K562 (cell line): Measurements from ENCODE around the gene TMEM30A. TPM values are rescaled to one million over a fixed set of nuclear protein-coding genes. Genes with fewer than 3 reads are reported as not detected.

Source experiments
- ATAC-seq: fragments of 200-7000 bp; cut with Tn5 transposase; 3 replicates; pipeline ENCODE4 v1.9.1; 2020; ENCODE audit warnings: moderate library complexity
- BruUV-seq: library from RNA; stranded (reverse); fragments of 400-500 nt; replicated peaks from 2 replicates; lab custom pipeline; 2021; lab: Mats Ljungman, UMichigan
- CTCF ChIA-PET: fragments of 300-600 bp; formaldehyde crosslinking; extraction: SDS; loops from one replicate; lab custom pipeline; 2021; ENCODE audit warnings: low intra/inter-chr PET ratio; lab: Yijun Ruan, JAX
- POLR2A ChIA-PET: fragments of 300-600, 350-650 bp; sonication (Branson Sonifier 250); formaldehyde crosslinking; extraction: SDS; loops from one replicate; lab custom pipeline; 2021; ENCODE audit warnings: antibody characterized with exemption, inconsistent platforms; lab: Yijun Ruan, JAX
- DNase-seq, 4 experiments: peaks; one replicate each; pipeline versions ENCODE4 v3.0.0 to v3.0.0-alpha.2; 2011 to 2018; ENCODE audit warnings: low spot score in 3 of 4, mixed read lengths in 3 of 4; ENCODE audit errors: extremely low read depth in 1 of 4
- FAIRE-seq: peaks from 2 replicates; lab custom pipeline; 2011; peaks lifted over from hg19 to GRCh38; lab: Jason Lieb, UNC
- H2AFZ ChIP-seq: 2 replicates; pipeline ENCODE4 v1.6.0; 2011; ENCODE audit warnings: low read depth, low read length, control low read depth, inconsistent platforms
- H3K27ac ChIP-seq: fragments of 200-600 bp; 3 replicates; pipeline ENCODE4 v1.8.0; 2011; ENCODE audit warnings: low read depth, mild to moderate bottlenecking, control low read depth, inconsistent platforms, low read length, moderate library complexity, mixed read lengths; ENCODE audit errors: extremely low read depth
- H3K27me3 ChIP-seq, 2 experiments: fragments of 300-600 bp in 1 of 2; 2 replicates in 1 of 2; 3 replicates in 1 of 2; pipeline versions ENCODE4 v1.6.0 to v1.8.0; 2011; ENCODE audit warnings: inconsistent platforms in 2 of 2, low read length in 2 of 2, mild to moderate bottlenecking in 1 of 2, mixed read lengths in 1 of 2, moderate library complexity in 1 of 2; ENCODE audit not compliant: control insufficient read depth in 2 of 2, insufficient read depth in 2 of 2
- H3K36me3 ChIP-seq: fragments of 300-600 bp; 3 replicates; pipeline ENCODE4 v1.8.0; 2011; ENCODE audit warnings: mild to moderate bottlenecking, low read length, inconsistent platforms; ENCODE audit not compliant: control insufficient read depth, insufficient read depth
- H3K4me1 ChIP-seq, 2 experiments: fragments of 200-600 bp in 1 of 2; replicated peaks in 1 of 2; 2 replicates in 1 of 2; 3 replicates in 1 of 2; pipeline versions ENCODE4 v1.5.1 to v1.8.0; 2011; ENCODE audit warnings: inconsistent platforms in 2 of 2, low read length in 2 of 2, mild to moderate bottlenecking in 1 of 2, mixed read lengths in 1 of 2, moderate library complexity in 1 of 2; ENCODE audit not compliant: control insufficient read depth in 2 of 2, insufficient read depth in 2 of 2
- H3K4me2 ChIP-seq: 2 replicates; pipeline ENCODE4 v1.6.1; 2011; ENCODE audit warnings: low read length, control low read depth, inconsistent platforms, mixed read lengths; ENCODE audit not compliant: insufficient read depth
- H3K4me3 ChIP-seq: fragments of 200-600 bp; sonication (generic), shearing (Covaris generic); 2 replicates; pipeline ENCODE4 v1.5.1; 2016; ENCODE audit warnings: control low read depth, inconsistent platforms
- H3K79me2 ChIP-seq: fragments of 200-600 bp; 3 replicates; pipeline ENCODE4 v1.8.0; 2011; ENCODE audit warnings: low read length, inconsistent platforms; ENCODE audit not compliant: control insufficient read depth, insufficient read depth
- H3K9ac ChIP-seq, 2 experiments: 2 replicates each; pipeline versions ENCODE4 v1.6.0 to v1.6.1; 2011; ENCODE audit warnings: low read depth in 2 of 2, low read length in 2 of 2, control low read depth in 1 of 2, inconsistent platforms in 1 of 2, mild to moderate bottlenecking in 1 of 2, mixed read lengths in 1 of 2; ENCODE audit not compliant: insufficient read depth in 1 of 2
- H3K9me1 ChIP-seq: one replicate; pipeline ENCODE4 v1.6.0; 2011; ENCODE audit warnings: inconsistent platforms, mild to moderate bottlenecking, low read length, moderate library complexity; ENCODE audit not compliant: control insufficient read depth, insufficient read depth
- H3K9me3 ChIP-seq: replicated peaks from 2 replicates; pipeline ENCODE4 v1.5.1; 2011; ENCODE audit warnings: low read depth, low read length, inconsistent platforms; ENCODE audit not compliant: control insufficient read depth, insufficient read depth
- H4K20me1 ChIP-seq: replicated peaks from 2 replicates; pipeline ENCODE4 v1.6.1; 2011; ENCODE audit warnings: low read length, inconsistent platforms, mixed read lengths; ENCODE audit not compliant: control insufficient read depth, insufficient read depth
- ATF7 ChIP-seq: fragments of 450-650 bp; IDR thresholded peaks from 2 replicates; pipeline ENCODE4 v1.7.1; 2014; ENCODE audit warnings: mild to moderate bottlenecking, moderate library complexity
- C11orf30 ChIP-seq: fragments of 450-650 bp; IDR thresholded peaks from 2 replicates; pipeline ENCODE4 v1.6.1; 2016; ENCODE audit warnings: low read depth, mild to moderate bottlenecking
- EHMT2 ChIP-seq: fragments of 450-650 bp; IDR thresholded peaks from 2 replicates; pipeline ENCODE4 v1.6.1; 2018; ENCODE audit warnings: antibody characterized with exemption
- MAFG ChIP-seq: fragments of 450-650 bp; conservative IDR thresholded peaks from 2 replicates; pipeline ENCODE4 v1.6.1; 2016; ENCODE audit warnings: missing genetic modification characterization, missing compliant biosample characterization
- MIER1 ChIP-seq: fragments of 450-650 bp; IDR thresholded peaks from 2 replicates; pipeline ENCODE4 v1.6.1; 2016; ENCODE audit warnings: antibody characterized with exemption, mild to moderate bottlenecking, low read depth
- NCOA6 ChIP-seq: fragments of 450-650 bp; IDR thresholded peaks from 2 replicates; pipeline ENCODE4 v1.6.1; 2017; ENCODE audit warnings: mild to moderate bottlenecking
- PHF8 ChIP-seq: fragments of 200-600 bp; sonication (generic); IDR thresholded peaks from 2 replicates; pipeline ENCODE4 v1.6.1; 2012; ENCODE audit warnings: mixed run types, mild to moderate bottlenecking, inconsistent platforms, low read length, moderate library complexity, borderline replicate concordance
- PTRF ChIP-seq: fragments of 450-650 bp; IDR thresholded peaks from 2 replicates; pipeline ENCODE4 v1.6.1; 2016; ENCODE audit warnings: mild to moderate bottlenecking, missing genetic modification characterization, missing compliant biosample characterization
- PTTG1 ChIP-seq: fragments of 450-650 bp; IDR thresholded peaks from 2 replicates; pipeline ENCODE4 v1.6.1; 2016; ENCODE audit warnings: low read depth, mild to moderate bottlenecking, missing genetic modification characterization, missing compliant biosample characterization
- RAD21 ChIP-seq, 2 experiments: fragments of 250-450 bp in 1 of 2; fragments of 450-650 bp in 1 of 2; sonication (Bioruptor Pico) in 1 of 2; formaldehyde crosslinking in 1 of 2; IDR thresholded peaks in 1 of 2; conservative IDR thresholded peaks in 1 of 2; 2 replicates each; pipeline versions ENCODE4 v1.4.0 to v1.8.0; 2020 to 2022; ENCODE audit warnings: mild to moderate bottlenecking in 2 of 2, moderate library complexity in 1 of 2
- SIN3A ChIP-seq, 2 experiments: fragments of 150-350 bp in 1 of 2; IDR thresholded peaks; 2 replicates each; pipeline ENCODE4 v1.6.1; 2011 to 2016; ENCODE audit warnings: borderline replicate concordance in 2 of 2, low read depth in 2 of 2, low read length in 2 of 2, mild to moderate bottlenecking in 2 of 2, moderate library complexity in 2 of 2; ENCODE audit not compliant: control insufficient read depth in 1 of 2
- ZNF41 ChIP-seq: fragments of 250-450 bp; sonication (Bioruptor Pico); conservative IDR thresholded peaks from 2 replicates; pipeline ENCODE4 v1.4.0; 2020; ENCODE audit warnings: mild to moderate bottlenecking
- ZNF444 ChIP-seq: fragments of 250-450 bp; sonication (Bioruptor Pico); IDR thresholded peaks from 2 replicates; pipeline ENCODE4 v1.4.0; 2020; ENCODE audit warnings: mild to moderate bottlenecking, moderate library complexity
- WGBS: fragments of 100-300 bp; shearing (Covaris generic); methylation state at CpG from one replicate; pipeline ENCODE4 v1.1.6; 2016; ENCODE audit warnings: low coverage, mixed read lengths; ENCODE audit not compliant: insufficient coverage; ENCODE audit errors: missing lambda C conversion rate; 5-methylcytosine and 5-hydroxymethylcytosine counted together
- in situ Hi-C: fragments of 300-500 bp; cut with MboI; formaldehyde crosslinking; loops from 4 replicates; pipeline ENCODE4 v1.15.0; 2018; ENCODE audit warnings: inconsistent platforms, mixed read lengths
- intact Hi-C: fragments of 100-400 bp; cut with micrococcal nuclease; formaldehyde crosslinking; loops from 2 replicates; pipeline ENCODE4 v1.14.2; 2022
- polyA plus RNA-seq, 8 experiments: library from polyadenylated mRNA; depleted of rRNA in 4 of 8; stranded (reverse) in 5 of 8; unstranded in 3 of 8; fragments of >200 nt; fragmentation: Nextera tagmentation in 2 of 8; fragmentation: Illumina TruSeq in 1 of 8; extraction: Ambion mirVana in 2 of 8; extraction: Trizol in 1 of 8; gene quantifications; 2 replicates each; pipeline versions ENCODE4 v1.2.1 to v1.2.3, GENCODE V29; 2011 to 2014; ENCODE audit warnings: inconsistent platforms in 1 of 8, missing spikeins in 1 of 8
- total RNA-seq, 7 experiments: library from RNA; depleted of rRNA in 6 of 7; stranded (reverse); fragments of >200 nt in 6 of 7; fragmentation: Illumina TruSeq in 2 of 7; extraction: Trizol in 2 of 7; gene quantifications; 2 replicates each; pipeline versions ENCODE4 v1.2.1 to v1.2.3, GENCODE V29; 2011 to 2021; ENCODE audit warnings: low replicate concordance in 1 of 7
- TF ChIP-seq, protein P1 (sequence below): conservative IDR thresholded peaks from 2 replicates; pipeline ENCODE4 v1.6.1; 2011; ENCODE audit warnings: low read depth, mild to moderate bottlenecking, low read length; ENCODE audit not compliant: control insufficient read depth
- TF ChIP-seq, protein P2 (sequence below): fragments of 450-650 bp; IDR thresholded peaks from 2 replicates; pipeline ENCODE4 v1.7.0; 2016; ENCODE audit warnings: borderline replicate concordance
- TF ChIP-seq, protein P3 (sequence below): fragments of 450-650 bp; IDR thresholded peaks from 2 replicates; pipeline ENCODE4 v1.6.1; 2016; ENCODE audit warnings: borderline replicate concordance

TMEM30A gene
- total and polyA plus RNA-seq, 9 of the 15 experiments (the other 6 are each of a cell fraction or from before 2014, with no cell fraction given) = 6.5 to 31.2 (median 16.3) TPM

DNA sequence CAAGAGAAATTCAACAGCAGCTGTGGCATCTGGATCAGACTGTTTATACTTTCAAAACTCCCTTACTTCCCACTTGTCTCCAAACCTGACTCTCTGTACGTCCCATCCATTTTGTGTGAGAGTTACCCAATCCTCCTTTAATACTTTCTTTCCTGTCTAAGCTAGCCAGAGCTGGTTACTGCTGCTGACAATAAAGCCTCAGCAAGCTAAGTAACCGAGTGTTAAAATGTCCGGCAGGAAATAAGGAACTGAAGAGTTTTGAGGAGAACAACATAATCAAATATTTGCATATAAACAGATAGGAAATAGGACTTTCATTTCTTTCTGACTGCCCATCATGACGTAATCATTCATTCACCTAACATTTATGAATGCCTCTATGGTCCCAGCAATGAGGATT, 11.6 kb downstream of the TMEM30A start:
- peaks cover 79% of the 10 kb centered on the region for H3K79me2 ChIP-seq
- no peaks in the 10 kb centered on the region for H3K9me3 ChIP-seq
- no peak overlapping the region for H3K4me2 ChIP-seq
- no peak for FAIRE-seq
- TF ChIP-seq MIER1 (no peak), C11orf30 (no peak), MAFG (tag) (no peak), EHMT2 (no peak), PTRF (tag) (no peak), PHF8 (no peak), ZNF444 (CRISPR knock-in tag) (no peak), PTTG1 (no peak), RAD21 (CRISPR knock-in tag; conservative IDR thresholded peaks at IDR 0.05 in 1 of 2, IDR thresholded peaks at IDR 0.05 in 1 of 2) (no peak), ATF7 (no peak), NCOA6 (no peak), ZNF41 (CRISPR knock-in tag) (no peak), SIN3A (IDR thresholded peaks at IDR 0.05; ENCODE audit: borderline replicate concordance in 2 of 2, control insufficient read depth in 1 of 2, low read depth in 2 of 2, low read length in 2 of 2) (no peak)
- TF ChIP-seq, protein P1, sequence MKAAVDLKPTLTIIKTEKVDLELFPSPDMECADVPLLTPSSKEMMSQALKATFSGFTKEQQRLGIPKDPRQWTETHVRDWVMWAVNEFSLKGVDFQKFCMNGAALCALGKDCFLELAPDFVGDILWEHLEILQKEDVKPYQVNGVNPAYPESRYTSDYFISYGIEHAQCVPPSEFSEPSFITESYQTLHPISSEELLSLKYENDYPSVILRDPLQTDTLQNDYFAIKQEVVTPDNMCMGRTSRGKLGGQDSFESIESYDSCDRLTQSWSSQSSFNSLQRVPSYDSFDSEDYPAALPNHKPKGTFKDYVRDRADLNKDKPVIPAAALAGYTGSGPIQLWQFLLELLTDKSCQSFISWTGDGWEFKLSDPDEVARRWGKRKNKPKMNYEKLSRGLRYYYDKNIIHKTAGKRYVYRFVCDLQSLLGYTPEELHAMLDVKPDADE = no peak
- TF ChIP-seq, protein P2, sequence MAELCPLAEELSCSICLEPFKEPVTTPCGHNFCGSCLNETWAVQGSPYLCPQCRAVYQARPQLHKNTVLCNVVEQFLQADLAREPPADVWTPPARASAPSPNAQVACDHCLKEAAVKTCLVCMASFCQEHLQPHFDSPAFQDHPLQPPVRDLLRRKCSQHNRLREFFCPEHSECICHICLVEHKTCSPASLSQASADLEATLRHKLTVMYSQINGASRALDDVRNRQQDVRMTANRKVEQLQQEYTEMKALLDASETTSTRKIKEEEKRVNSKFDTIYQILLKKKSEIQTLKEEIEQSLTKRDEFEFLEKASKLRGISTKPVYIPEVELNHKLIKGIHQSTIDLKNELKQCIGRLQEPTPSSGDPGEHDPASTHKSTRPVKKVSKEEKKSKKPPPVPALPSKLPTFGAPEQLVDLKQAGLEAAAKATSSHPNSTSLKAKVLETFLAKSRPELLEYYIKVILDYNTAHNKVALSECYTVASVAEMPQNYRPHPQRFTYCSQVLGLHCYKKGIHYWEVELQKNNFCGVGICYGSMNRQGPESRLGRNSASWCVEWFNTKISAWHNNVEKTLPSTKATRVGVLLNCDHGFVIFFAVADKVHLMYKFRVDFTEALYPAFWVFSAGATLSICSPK = no peak
- TF ChIP-seq, protein P3, sequence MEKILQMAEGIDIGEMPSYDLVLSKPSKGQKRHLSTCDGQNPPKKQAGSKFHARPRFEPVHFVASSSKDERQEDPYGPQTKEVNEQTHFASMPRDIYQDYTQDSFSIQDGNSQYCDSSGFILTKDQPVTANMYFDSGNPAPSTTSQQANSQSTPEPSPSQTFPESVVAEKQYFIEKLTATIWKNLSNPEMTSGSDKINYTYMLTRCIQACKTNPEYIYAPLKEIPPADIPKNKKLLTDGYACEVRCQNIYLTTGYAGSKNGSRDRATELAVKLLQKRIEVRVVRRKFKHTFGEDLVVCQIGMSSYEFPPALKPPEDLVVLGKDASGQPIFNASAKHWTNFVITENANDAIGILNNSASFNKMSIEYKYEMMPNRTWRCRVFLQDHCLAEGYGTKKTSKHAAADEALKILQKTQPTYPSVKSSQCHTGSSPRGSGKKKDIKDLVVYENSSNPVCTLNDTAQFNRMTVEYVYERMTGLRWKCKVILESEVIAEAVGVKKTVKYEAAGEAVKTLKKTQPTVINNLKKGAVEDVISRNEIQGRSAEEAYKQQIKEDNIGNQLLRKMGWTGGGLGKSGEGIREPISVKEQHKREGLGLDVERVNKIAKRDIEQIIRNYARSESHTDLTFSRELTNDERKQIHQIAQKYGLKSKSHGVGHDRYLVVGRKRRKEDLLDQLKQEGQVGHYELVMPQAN = no peak
- H3K4me3 ChIP-seq = no peak overlapping the region
- H3K9ac ChIP-seq = no peak overlapping the region
- H4K20me1 ChIP-seq = 0 out of 2 replicates have a peak, but pooled peaks cover 3% of the 10 kb centered on the region
- intact Hi-C loops = no loop called here
- BruUV-seq = no TSS peak
- ChIA-PET POLR2A (interaction anchor here (1.0 to 1.2 kb wide), 2 partner anchors 8 to 11 kb away, joined by 3 read pairs; no protein-coding TSS in a partner anchor), CTCF (no interaction called here)
- DNase-seq = no peak
- peaks cover 17% of the 10 kb centered on the region; the same call in 2 of the 3 replicates for H3K36me3 ChIP-seq
- peaks cover 0 to 1% of the 10 kb centered on the region in 2 experiments; a peak in 2 of 5 replicates for H3K4me1 ChIP-seq
- 91% methylated on average over 4 of the region's 4 CpGs for WGBS
- no peak for ATAC-seq
- H2AFZ ChIP-seq = no peak overlapping the region
- in situ Hi-C loops = no loop called here
- no peaks in the 10 kb centered on the region for H3K9me1 ChIP-seq
- H3K27me3 ChIP-seq = no peaks in the 10 kb centered on the region
- no peak overlapping the region for H3K27ac ChIP-seq
